ENCODE data around the gene TMA16.
"Not testable (repeated sequence)": the region's sequence is repeated elsewhere in the genome, so short reads cannot be mapped to it uniquely, and the experiment has no call there.

Gene TMA16

GRCh38 chr4:163523791-163524365 is 29.4 kb downstream of the TMA16 start:
- DNase-seq = no peak

GRCh38 chr4:163525982-163526381 is 31.5 kb downstream of the TMA16 start:
- no peak for DNase-seq

GRCh38 chr4:163527172-163527571 is 32.7 kb downstream of the TMA16 start:
- no peak for DNase-seq

- no peak for DNase-seq
These were observed 34.2 kb downstream of the TMA16 start for GRCh38 chr4:163528653-163529052.

GRCh38 chr4:163534056-163534455 is 39.6 kb downstream of the TMA16 start:
- no peak for DNase-seq

- no peak for DNase-seq
These were observed 41.2 kb downstream of the TMA16 start for GRCh38 chr4:163535657-163536056.

GRCh38 chr4:163536091-163536490 is 41.6 kb downstream of the TMA16 start:
- no peak for DNase-seq

GRCh38 chr4:163537114-163537513 is 42.6 kb downstream of the TMA16 start:
- DNase-seq = no peak

GRCh38 chr4:163538820-163539219 is 44.3 kb downstream of the TMA16 start:
- not testable (repeated sequence) for DNase-seq

- DNase-seq = no peak
These were observed 46.0 kb downstream of the TMA16 start for GRCh38 chr4:163540448-163540847.

- DNase-seq = no peak
These were observed 46.5 kb downstream of the TMA16 start for GRCh38 chr4:163540977-163541376.

GRCh38 chr4:163542275-163542674 is 47.8 kb downstream of the TMA16 start:
- no peak for DNase-seq

GRCh38 chr4:163544407-163545038 is 50.0 kb downstream of the TMA16 start:
- peak; percentile 39 for DNase-seq

GRCh38 chr4:163548481-163549243 is 54.2 kb downstream of the TMA16 start:
- DNase-seq = peak; percentile 12

GRCh38 chr4:163550869-163551267 is 56.4 kb downstream of the TMA16 start:
- no peak for DNase-seq

- DNase-seq = no peak
These were observed 58.7 kb downstream of the TMA16 start for GRCh38 chr4:163553146-163553545.

GRCh38 chr4:163554870-163555465 is 60.5 kb downstream of the TMA16 start:
- no peak for DNase-seq

GRCh38 chr4:163556177-163556576 is 61.7 kb downstream of the TMA16 start:
- DNase-seq = no peak

GRCh38 chr4:163556650-163557391 is 62.3 kb downstream of the TMA16 start:
- no peak for DNase-seq

GRCh38 chr4:163558539-163559044 is 64.1 kb downstream of the TMA16 start:
- no peak for DNase-seq

GRCh38 chr4:163562496-163562895 is 68.0 kb downstream of the TMA16 start:
- DNase-seq = no peak

- no peak for DNase-seq
These were observed 69.1 kb downstream of the TMA16 start for GRCh38 chr4:163563592-163563991.

GRCh38 chr4:163564221-163564720 is 69.8 kb downstream of the TMA16 start:
- no peak for DNase-seq

All from NCI-H2171 (cell line).